Ovary (tissue), 9 donors: ENCODE data around the gene MRPL34. TPM values are rescaled to one million over a fixed set of nuclear protein-coding genes. Genes with fewer than 3 reads are reported as not detected.

Experiments
- DNase-seq, 5 donors: peaks; one replicate each; pipeline ENCODE4 v3.0.0-alpha.2; 2019 to 2020
- H3K27ac ChIP-seq, 2 donors: fragments of 200-600 bp; one replicate each; pipeline versions ENCODE4 v1.5.1 to v1.8.0; 2019 to 2022
- H3K27me3 ChIP-seq: fragments of 200-600 bp; one replicate; pipeline ENCODE4 v1.8.0; 2022
- H3K36me3 ChIP-seq: fragments of 200-600 bp; sonication (generic); one replicate; pipeline ENCODE4 v1.5.1; 2019
- H3K4me1 ChIP-seq: one replicate; pipeline ENCODE4 v1.8.1; 2013; ENCODE audit warnings: mild to moderate bottlenecking, moderate library complexity; ENCODE audit not compliant: insufficient read depth
- H3K4me3 ChIP-seq: fragments of 200-600 bp; sonication (generic); one replicate; pipeline ENCODE4 v1.5.1; 2017
- H3K9me3 ChIP-seq, 2 donors: fragments of 200-600 bp in 1 of 2; sonication (generic) in 1 of 2; one replicate each; pipeline versions ENCODE4 v1.5.1 to v1.8.1; 2013 to 2019; ENCODE audit warnings: mild to moderate bottlenecking in 1 of 2, moderate library complexity in 1 of 2
- EP300 ChIP-seq: sonication (generic); formaldehyde crosslinking; IDR thresholded peaks from one replicate; pipeline ENCODE4 v1.6.1; 2017; ENCODE audit warnings: antibody characterized with exemption
- POLR2A ChIP-seq: fragments of 450-650 bp; IDR thresholded peaks from one replicate; pipeline ENCODE4 v1.6.1; 2017; ENCODE audit warnings: antibody characterized with exemption, mild to moderate bottlenecking, moderate library complexity
- WGBS, 3 donors: extraction: QIAGEN DNeasy Blood & Tissue Kit in 1 of 3; methylation state at CpG; one replicate each; pipeline versions ENCODE4 v1.1.5 to v1.1.7; 2013 to 2017; 5-methylcytosine and 5-hydroxymethylcytosine counted together
- intact Hi-C, 4 donors: fragments of 100-400 bp; cut with DNase I; formaldehyde crosslinking; loops; one replicate each; pipeline versions ENCODE4 v1.11.0 to v1.15.1; 2022 to 2023
- polyA plus RNA-seq, 2 donors: library from polyadenylated mRNA; stranded (reverse); fragments of 200-250 nt in 1 of 2; fragments of 350-450 nt in 1 of 2; fragmentation: Illumina TruSeq in 1 of 2; extraction: RNeasy Lipid Tissue Mini Kit (QIAGEN cat#74804) in 1 of 2; gene quantifications; one replicate each; pipeline ENCODE4 v1.2.3, GENCODE V29; 2013 to 2014
- total RNA-seq, 7 donors: library from RNA; depleted of rRNA in 2 of 7; stranded (reverse); fragments of >200 nt in 2 of 7; fragmentation: NEBNext Ultra II Directional in 3 of 7; extraction: Animal tissue kit (Norgen Biotek cat#: 25700) in 3 of 7; gene quantifications; one replicate each; pipeline versions ENCODE4 v1.1.0 to v1.2.4, GENCODE V29; 2016 to 2023
- TF ChIP-seq, protein P1 (sequence below), 3 donors: fragments of 450-650 bp in 2 of 3; fragments of 200-600 bp in 1 of 3; IDR thresholded peaks; one replicate each; pipeline versions ENCODE4 v1.5.1 to v1.8.0; 2016 to 2022; ENCODE audit warnings: antibody characterized with exemption in 3 of 3, mild to moderate bottlenecking in 1 of 3
- donor health status: DM: no; HTN: no; CAD: no; lungs with moderate emphysema.
- donor health status: DM: no; HTN: no; CAD: no.
- donor health status: Bipolar disorder and iron deficiency.
- donor health status: DM: yes; HTN: yes; CAD: no.
- donor health status: DM: no; HTN: no; CAD: no.
- donor health status: DM: yes; HTN: yes; CAD: no.

The MRPL34 gene
- total and polyA plus RNA-seq, 9 donors, result 39.5 to 93.4 (median 58.3) TPM

DNA sequence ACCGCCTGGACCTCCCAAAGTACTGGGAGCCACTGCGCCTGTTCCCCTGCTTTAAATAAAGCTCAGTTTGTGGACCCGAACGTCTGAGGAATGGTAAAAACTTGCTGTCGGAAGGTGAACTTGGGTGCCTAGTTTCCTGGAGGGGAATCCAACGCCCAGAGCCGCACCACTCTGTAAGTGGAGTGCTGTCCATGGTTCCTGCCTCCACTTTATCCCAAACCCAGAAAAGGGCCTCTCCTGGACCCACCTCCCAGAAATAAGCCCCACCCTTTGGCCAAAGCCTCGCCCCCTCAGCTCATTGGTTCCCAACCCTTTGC, 26.6 kb downstream of the MRPL34 start:
- TF ChIP-seq, protein P1, sequence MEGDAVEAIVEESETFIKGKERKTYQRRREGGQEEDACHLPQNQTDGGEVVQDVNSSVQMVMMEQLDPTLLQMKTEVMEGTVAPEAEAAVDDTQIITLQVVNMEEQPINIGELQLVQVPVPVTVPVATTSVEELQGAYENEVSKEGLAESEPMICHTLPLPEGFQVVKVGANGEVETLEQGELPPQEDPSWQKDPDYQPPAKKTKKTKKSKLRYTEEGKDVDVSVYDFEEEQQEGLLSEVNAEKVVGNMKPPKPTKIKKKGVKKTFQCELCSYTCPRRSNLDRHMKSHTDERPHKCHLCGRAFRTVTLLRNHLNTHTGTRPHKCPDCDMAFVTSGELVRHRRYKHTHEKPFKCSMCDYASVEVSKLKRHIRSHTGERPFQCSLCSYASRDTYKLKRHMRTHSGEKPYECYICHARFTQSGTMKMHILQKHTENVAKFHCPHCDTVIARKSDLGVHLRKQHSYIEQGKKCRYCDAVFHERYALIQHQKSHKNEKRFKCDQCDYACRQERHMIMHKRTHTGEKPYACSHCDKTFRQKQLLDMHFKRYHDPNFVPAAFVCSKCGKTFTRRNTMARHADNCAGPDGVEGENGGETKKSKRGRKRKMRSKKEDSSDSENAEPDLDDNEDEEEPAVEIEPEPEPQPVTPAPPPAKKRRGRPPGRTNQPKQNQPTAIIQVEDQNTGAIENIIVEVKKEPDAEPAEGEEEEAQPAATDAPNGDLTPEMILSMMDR (IDR thresholded peaks at IDR 0.05), result no peak
- TF ChIP-seq EP300, result no peak
- TF ChIP-seq POLR2A, result no peak
- no peak overlapping the region for H3K27ac ChIP-seq
- intact Hi-C loops, result no loop called here
- no peaks in the 10 kb centered on the region for H3K9me3 ChIP-seq
- H3K36me3 ChIP-seq, result no peaks in the 10 kb centered on the region
- WGBS, 3 donors, result 87 to 88% (median 87%) methylated on average over 8 of the region's 8 CpGs
- H3K27me3 ChIP-seq, result no peaks in the 10 kb centered on the region
- H3K4me1 ChIP-seq, result peaks cover 7% of the 10 kb centered on the region
- H3K4me3 ChIP-seq, result no peak overlapping the region
- DNase-seq, result no peak

DNA sequence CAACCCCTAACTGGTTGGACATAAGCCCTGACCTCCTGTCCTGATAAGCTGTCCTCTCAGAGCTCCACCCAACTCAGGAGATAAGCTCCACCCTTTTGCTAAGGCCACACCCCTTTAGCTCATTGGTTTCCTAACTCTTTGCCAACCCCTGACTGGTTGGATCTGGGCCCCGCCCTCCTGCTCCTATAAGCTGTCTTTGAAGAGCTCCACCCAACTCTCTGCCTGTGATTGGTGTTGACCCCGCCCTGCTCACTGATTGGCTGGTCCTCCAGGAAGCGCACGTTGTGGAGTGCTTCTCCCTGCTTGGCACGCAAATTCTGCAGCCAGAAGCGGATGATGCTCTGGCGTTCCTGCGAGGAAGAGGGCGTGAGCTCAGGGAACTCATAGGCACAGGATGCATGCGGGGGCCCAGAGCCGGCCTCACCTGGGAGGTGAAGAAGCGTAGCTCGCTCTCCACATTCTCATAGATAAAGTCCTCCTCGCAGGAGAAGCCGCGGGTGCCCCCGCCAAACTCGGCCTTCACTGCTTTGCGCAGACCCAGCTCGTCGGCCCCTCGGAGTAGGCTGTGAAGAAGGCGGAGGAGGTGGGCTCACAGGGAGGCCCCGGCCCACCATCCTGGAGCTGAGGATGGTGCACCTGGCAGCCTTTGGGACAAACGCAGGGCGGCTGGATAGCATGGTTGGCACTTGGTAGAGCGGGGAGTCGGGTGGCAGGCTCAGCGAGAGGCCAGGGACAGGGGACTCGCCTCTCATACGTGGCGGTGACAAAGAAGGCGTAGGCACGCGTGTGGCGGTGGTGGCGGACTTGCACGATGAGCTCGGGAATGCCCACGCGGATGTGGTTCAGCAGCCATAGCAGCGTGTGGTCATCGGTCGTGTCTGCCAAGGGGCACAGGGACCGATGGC, 27.3 kb downstream of the MRPL34 start:
- Histone ChIP-seq H3K4me1 (peaks cover 7% of the 10 kb centered on the region), H3K27ac (no peak overlapping the region), H3K4me3 (no peak overlapping the region), H3K27me3 (no peaks in the 10 kb centered on the region), H3K9me3 (no peaks in the 10 kb centered on the region), H3K36me3 (no peaks in the 10 kb centered on the region)
- no peak for DNase-seq
- WGBS, 3 donors, result 93 to 94% (median 93%) methylated on average over 45 of the region's 45 CpGs
- TF ChIP-seq POLR2A (no peak), EP300 (no peak)
- TF ChIP-seq, protein P1 (IDR thresholded peaks at IDR 0.05), result no peak
- intact Hi-C loops, result no loop called here

DNA sequence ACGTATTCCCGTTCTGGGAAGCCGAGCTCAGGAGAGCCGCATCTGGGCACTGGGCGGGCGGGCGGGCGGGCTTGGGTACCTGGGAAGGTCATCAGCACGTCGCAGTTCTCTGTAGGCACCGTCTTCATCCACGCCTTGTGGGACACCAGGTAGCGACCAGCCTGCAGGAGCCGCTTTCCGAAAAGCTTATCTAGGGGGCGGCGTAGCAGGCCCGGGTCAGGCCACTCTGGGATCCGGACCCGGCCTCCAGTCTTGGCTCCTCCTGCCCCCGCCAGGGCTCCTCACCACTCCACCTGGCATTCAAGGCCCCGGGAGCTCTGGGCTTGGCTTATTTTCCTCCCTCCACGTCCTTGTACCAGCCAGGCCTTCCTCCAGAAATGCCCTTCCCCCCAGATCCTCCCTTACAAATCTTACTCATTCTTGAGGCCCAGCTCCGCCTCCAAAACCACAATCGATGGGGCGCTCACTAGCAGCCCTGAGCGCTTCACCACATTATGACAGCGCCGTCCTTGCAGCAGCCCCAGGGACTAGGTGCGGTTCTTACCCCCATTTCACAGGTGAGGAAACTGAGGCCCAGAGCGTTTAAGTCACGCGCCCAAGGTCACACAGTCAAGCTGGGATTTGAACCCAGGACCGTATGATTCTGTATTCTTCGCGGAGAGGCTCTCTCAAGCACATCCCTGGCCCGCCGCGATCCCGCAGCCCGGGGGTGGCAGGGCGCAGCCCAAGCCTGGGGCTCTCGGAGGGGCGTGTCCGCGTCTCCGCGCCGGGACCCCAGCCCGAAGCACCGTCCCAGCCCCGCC, 28.1 kb downstream of the MRPL34 start:
- H3K9me3 ChIP-seq, result no peaks in the 10 kb centered on the region
- H3K4me3 ChIP-seq, result peak overlapping the region; percentile 63
- H3K4me1 ChIP-seq, result peaks cover 11% of the 10 kb centered on the region
- TF ChIP-seq, protein P1 (IDR thresholded peaks at IDR 0.05), result no peak
- TF ChIP-seq EP300 (no peak), POLR2A (no peak)
- intact Hi-C loops, result no loop called here
- H3K36me3 ChIP-seq, result no peaks in the 10 kb centered on the region
- H3K27me3 ChIP-seq, result no peaks in the 10 kb centered on the region
- no peak for DNase-seq
- WGBS, 3 donors, result 37 to 52% (median 48%) methylated on average over 38 to 52 of the region's 52 CpGs
- no peak overlapping the region for H3K27ac ChIP-seq

DNA sequence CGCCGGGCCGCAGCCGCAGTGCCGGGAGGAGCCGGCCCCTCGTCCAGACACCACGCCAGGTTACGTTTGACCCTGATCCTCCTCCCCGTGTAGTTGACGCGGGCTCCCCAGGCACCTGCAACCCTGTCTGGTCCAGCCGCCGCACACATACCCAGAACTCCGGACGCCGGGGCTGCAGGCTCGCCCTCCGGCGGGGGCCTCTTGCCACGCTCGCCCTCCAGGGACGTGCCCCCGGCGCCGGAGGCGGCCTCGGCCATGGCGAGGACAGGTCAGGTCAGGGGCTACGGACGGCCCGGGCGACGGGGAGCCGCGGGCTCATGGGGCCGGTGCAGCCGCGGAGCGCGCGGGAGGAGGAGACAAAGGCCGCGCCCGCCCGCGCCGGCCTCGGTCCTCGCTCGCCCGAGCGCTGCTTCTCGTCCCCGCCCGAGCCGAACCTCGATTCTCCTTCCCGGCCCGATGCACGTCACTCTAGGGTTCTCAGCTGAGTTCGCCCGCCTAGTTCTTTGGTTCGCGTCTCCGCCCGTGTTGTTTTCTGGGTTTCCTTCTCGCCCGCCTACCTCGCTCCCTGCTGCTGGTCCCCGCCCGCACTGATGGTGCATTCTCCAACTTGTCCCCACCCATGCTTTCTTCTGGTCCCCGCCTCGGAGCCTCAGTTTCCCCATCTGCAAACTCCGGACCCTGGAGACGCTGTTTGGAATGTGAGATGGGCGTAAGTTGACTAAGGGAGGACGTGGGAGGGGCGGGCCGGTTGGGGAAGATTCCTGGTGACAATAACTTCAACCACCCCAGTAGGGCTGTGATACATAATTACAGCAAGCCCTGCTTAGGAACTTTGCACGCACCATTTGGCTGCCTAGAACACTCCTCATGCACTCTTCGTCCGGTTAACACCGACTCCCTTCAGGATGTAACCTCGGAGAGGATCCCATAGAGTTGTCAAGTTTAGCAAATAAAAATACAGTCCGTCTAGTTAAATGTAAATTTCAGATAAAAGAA, 29.0 kb downstream of the MRPL34 start, which contains the start of gene ANO8:
Gene ANO8, minus strand, starts transcription at position 442 of the 996 bp plus-strand sequence. Its CDS starts 185 bp downstream, at position 257.
- no peaks in the 10 kb centered on the region for H3K27me3 ChIP-seq
- no peaks in the 10 kb centered on the region for H3K9me3 ChIP-seq
- peaks cover 8% of the 10 kb centered on the region for H3K4me1 ChIP-seq
- DNase-seq, result peak; percentile 91 to 95 (median 93)
- intact Hi-C loops, result no loop called here
- no peaks in the 10 kb centered on the region for H3K36me3 ChIP-seq
- 1 to 2% (median 1%) methylated on average over 56 to 86 of the region's 86 CpGs for WGBS, 3 donors
- no peak within 1 kb of the TSS for H3K27ac ChIP-seq
- peak within 1 kb of the TSS; percentile 63 for H3K4me3 ChIP-seq
- TF ChIP-seq POLR2A (no peak), EP300 (no peak)
- TF ChIP-seq, protein P1 (IDR thresholded peaks at IDR 0.05), result peak in 1 of 3 donors; percentile 15
